Non-pigmented ciliary epithelial cell (primary cell): ENCODE measurements around the gene CDON.
"Not testable (repeated sequence)": the region's sequence is repeated elsewhere in the genome, so short reads cannot be mapped to it uniquely, and the experiment has no call there.

Source experiments
- DNase-seq: peaks from one replicate; pipeline ENCODE4 v3.0.0-alpha.2; 2010; ENCODE audit warnings: low read depth

CDON gene

GRCh38 chr11:125924384-125925007 lies 138.2 kb downstream of the CDON start:
- no peak for DNase-seq

- no peak for DNase-seq
Measured at GRCh38 chr11:125923633-125924032, 139.0 kb downstream of the CDON start.

- DNase-seq = peak; percentile 32
Measured at GRCh38 chr11:125923012-125923579, 139.6 kb downstream of the CDON start.

- DNase-seq = no peak
Measured at GRCh38 chr11:125922156-125922555, 140.5 kb downstream of the CDON start.

- no peak for DNase-seq
Measured at GRCh38 chr11:125921042-125921441, 141.6 kb downstream of the CDON start.

- DNase-seq = no peak
Measured at GRCh38 chr11:125918140-125918840, 144.4 kb downstream of the CDON start.

- no peak for DNase-seq
Measured at GRCh38 chr11:125916683-125917347, 145.9 kb downstream of the CDON start.

GRCh38 chr11:125914601-125915000 lies 148.1 kb downstream of the CDON start:
- DNase-seq = not testable (repeated sequence)

- no peak for DNase-seq
Measured at GRCh38 chr11:125910226-125910849, 152.3 kb downstream of the CDON start.
